ENCODE results near the gene ST8SIA2.
A peak's percentile ranks its signal among the peaks of the same experiment; 100 is the strongest.

Gene ST8SIA2

GRCh38 chr15:92415639-92416297, 22.1 kb downstream of the ST8SIA2 start:
- Histone ChIP-seq H2BK15ac (ENCODE audit: low read length) (no peak overlapping the region), H3K4me1 (ENCODE audit: control insufficient read depth in 2 of 2, insufficient read depth in 1 of 2, low read depth in 1 of 2, low read length in 2 of 2) (peaks cover 12 to 17% of the 10 kb centered on the region in 2 donors), H3K18ac (ENCODE audit: low read length) (no peak overlapping the region), H3K4ac (ENCODE audit: low read length) (no peak overlapping the region), H4K91ac (ENCODE audit: low read depth, low read length, poor library complexity) (no peak overlapping the region), H3K9me3 (replicated peaks in 1 of 2; ENCODE audit: control insufficient read depth in 2 of 2, insufficient read depth in 1 of 2, low read depth in 1 of 2, low read length in 2 of 2) (peaks cover 0 to 12% of the 10 kb centered on the region in 2 donors), H3K4me3 (ENCODE audit: low read length in 2 of 2) (no peak overlapping the region), H3K27ac (replicated peaks; ENCODE audit: low read length) (no peak overlapping the region), H2AK5ac (ENCODE audit: low read depth, low read length) (no peak overlapping the region), H3K4me2 (ENCODE audit: insufficient read depth, low read length, poor library complexity, severe bottlenecking) (no peak overlapping the region), H3K36me3 (replicated peaks in 1 of 2; ENCODE audit: control insufficient read depth in 2 of 2, insufficient read depth in 2 of 2, low read length in 2 of 2) (peaks cover 13 to 66% of the 10 kb centered on the region in 2 donors), H3K27me3 (ENCODE audit: control insufficient read depth in 3 of 3, insufficient read depth in 3 of 3, low read depth in 1 of 3, low read length in 3 of 3) (no peaks in the 10 kb centered on the region), H2BK120ac (ENCODE audit: low read depth, low read length) (no peak overlapping the region), H2BK5ac (ENCODE audit: low read length) (no peak overlapping the region), H2BK12ac (ENCODE audit: low read length) (no peak overlapping the region), H3K23ac (ENCODE audit: low read depth, low read length, poor library complexity) (no peak overlapping the region), H3K14ac (ENCODE audit: low read length) (peak overlapping the region; percentile 28), H3K79me1 (ENCODE audit: low read depth, low read length) (no peaks in the 10 kb centered on the region), H2AFZ (ENCODE audit: low read length) (no peak overlapping the region), H4K8ac (ENCODE audit: low read depth, low read length) (no peak overlapping the region), H3K9ac (ENCODE audit: low read depth, low read length, poor library complexity) (no peak overlapping the region)
- WGBS, 2 donors (ENCODE audit: extremely low coverage in 2 of 2, insufficient read length in 2 of 2, insufficient replicate concordance in 1 of 2) = no CpG with 5 or more reads among the region's 9 CpGs
- no peak for DNase-seq (ENCODE audit: low spot score)

- no peak overlapping the region for H3K4ac ChIP-seq (ENCODE audit: low read length)
- no peak overlapping the region for H4K91ac ChIP-seq (ENCODE audit: low read depth, low read length, poor library complexity)
- no peak overlapping the region for H3K18ac ChIP-seq (ENCODE audit: low read length)
- H2BK120ac ChIP-seq (ENCODE audit: low read depth, low read length) = no peak overlapping the region
- no peak overlapping the region for H3K9ac ChIP-seq (ENCODE audit: low read depth, low read length, poor library complexity)
- no peak overlapping the region for H3K23ac ChIP-seq (ENCODE audit: low read depth, low read length, poor library complexity)
- H2AK5ac ChIP-seq (ENCODE audit: low read depth, low read length) = no peak overlapping the region
- H2AFZ ChIP-seq (ENCODE audit: low read length) = no peak overlapping the region
- H2BK15ac ChIP-seq (ENCODE audit: low read length) = no peak overlapping the region
- peaks cover 0 to 12% of the 10 kb centered on the region in 2 donors for H3K9me3 ChIP-seq (replicated peaks in 1 of 2; ENCODE audit: control insufficient read depth in 2 of 2, insufficient read depth in 1 of 2, low read depth in 1 of 2, low read length in 2 of 2)
- peaks cover 13 to 71% of the 10 kb centered on the region in 2 donors for H3K36me3 ChIP-seq (replicated peaks in 1 of 2; ENCODE audit: control insufficient read depth in 2 of 2, insufficient read depth in 2 of 2, low read length in 2 of 2)
- H4K8ac ChIP-seq (ENCODE audit: low read depth, low read length) = no peak overlapping the region
- no peak for DNase-seq (ENCODE audit: low spot score)
- H3K4me2 ChIP-seq (ENCODE audit: insufficient read depth, low read length, poor library complexity, severe bottlenecking) = no peak overlapping the region
- H2BK12ac ChIP-seq (ENCODE audit: low read length) = no peak overlapping the region
- no peak overlapping the region for H3K4me3 ChIP-seq (ENCODE audit: low read length in 2 of 2)
- peaks cover 12 to 17% of the 10 kb centered on the region in 2 donors for H3K4me1 ChIP-seq (ENCODE audit: control insufficient read depth in 2 of 2, insufficient read depth in 1 of 2, low read depth in 1 of 2, low read length in 2 of 2)
- no CpG with 5 or more reads among the region's 12 CpGs for WGBS, 2 donors (ENCODE audit: extremely low coverage in 2 of 2, insufficient read length in 2 of 2, insufficient replicate concordance in 1 of 2)
- H3K27me3 ChIP-seq (ENCODE audit: control insufficient read depth in 3 of 3, insufficient read depth in 3 of 3, low read depth in 1 of 3, low read length in 3 of 3) = no peaks in the 10 kb centered on the region
- no peaks in the 10 kb centered on the region for H3K79me1 ChIP-seq (ENCODE audit: low read depth, low read length)
- H3K27ac ChIP-seq (replicated peaks; ENCODE audit: low read length) = no peak overlapping the region
- H3K14ac ChIP-seq (ENCODE audit: low read length) = no peak overlapping the region
- H2BK5ac ChIP-seq (ENCODE audit: low read length) = peak overlapping the region; percentile 4
Observed at GRCh38 chr15:92416557-92416956, 22.9 kb downstream of the ST8SIA2 start.

- Histone ChIP-seq H2AK5ac (ENCODE audit: low read depth, low read length) (no peak overlapping the region), H3K9ac (ENCODE audit: low read depth, low read length, poor library complexity) (no peak overlapping the region), H2BK12ac (ENCODE audit: low read length) (no peak overlapping the region), H3K79me1 (ENCODE audit: low read depth, low read length) (peaks cover 2% of the 10 kb centered on the region), H3K4ac (ENCODE audit: low read length) (no peak overlapping the region), H3K14ac (ENCODE audit: low read length) (no peak overlapping the region), H2BK5ac (ENCODE audit: low read length) (no peak overlapping the region), H3K4me3 (ENCODE audit: low read length in 2 of 2) (no peak overlapping the region), H4K8ac (ENCODE audit: low read depth, low read length) (no peak overlapping the region), H2AFZ (ENCODE audit: low read length) (no peak overlapping the region), H2BK120ac (ENCODE audit: low read depth, low read length) (no peak overlapping the region), H3K4me1 (ENCODE audit: control insufficient read depth in 2 of 2, insufficient read depth in 1 of 2, low read depth in 1 of 2, low read length in 2 of 2) (peaks cover 12 to 17% of the 10 kb centered on the region in 2 donors), H3K18ac (ENCODE audit: low read length) (no peak overlapping the region), H3K9me3 (replicated peaks in 1 of 2; ENCODE audit: control insufficient read depth in 2 of 2, insufficient read depth in 1 of 2, low read depth in 1 of 2, low read length in 2 of 2) (peaks cover 0 to 20% of the 10 kb centered on the region in 2 donors), H2BK15ac (ENCODE audit: low read length) (no peak overlapping the region), H3K23ac (ENCODE audit: low read depth, low read length, poor library complexity) (no peak overlapping the region), H3K27ac (replicated peaks; ENCODE audit: low read length) (no peak overlapping the region), H3K4me2 (ENCODE audit: insufficient read depth, low read length, poor library complexity, severe bottlenecking) (no peak overlapping the region), H4K91ac (ENCODE audit: low read depth, low read length, poor library complexity) (no peak overlapping the region), H3K36me3 (replicated peaks in 1 of 2; ENCODE audit: control insufficient read depth in 2 of 2, insufficient read depth in 2 of 2, low read length in 2 of 2) (peaks cover 15 to 83% of the 10 kb centered on the region in 2 donors), H3K27me3 (ENCODE audit: control insufficient read depth in 3 of 3, insufficient read depth in 3 of 3, low read depth in 1 of 3, low read length in 3 of 3) (no peaks in the 10 kb centered on the region)
- no CpG with 5 or more reads among the region's 7 CpGs for WGBS, 2 donors (ENCODE audit: extremely low coverage in 2 of 2, insufficient read length in 2 of 2, insufficient replicate concordance in 1 of 2)
- DNase-seq (ENCODE audit: low spot score) = no peak
Observed at GRCh38 chr15:92417716-92418115, 24.0 kb downstream of the ST8SIA2 start.

- 100% methylated on average over 1 of the region's 7 CpGs; no CpG with 5 or more reads in 1 of the 2 donors for WGBS, 2 donors (ENCODE audit: extremely low coverage in 2 of 2, insufficient read length in 2 of 2, insufficient replicate concordance in 1 of 2)
- Histone ChIP-seq H3K4ac (ENCODE audit: low read length) (no peak overlapping the region), H3K9me3 (replicated peaks in 1 of 2; ENCODE audit: control insufficient read depth in 2 of 2, insufficient read depth in 1 of 2, low read depth in 1 of 2, low read length in 2 of 2) (peaks cover 0 to 20% of the 10 kb centered on the region in 2 donors), H3K4me1 (ENCODE audit: control insufficient read depth in 2 of 2, insufficient read depth in 1 of 2, low read depth in 1 of 2, low read length in 2 of 2) (peaks cover 3 to 10% of the 10 kb centered on the region in 2 donors), H3K36me3 (replicated peaks in 1 of 2; ENCODE audit: control insufficient read depth in 2 of 2, insufficient read depth in 2 of 2, low read length in 2 of 2) (peaks cover 15 to 83% of the 10 kb centered on the region in 2 donors), H2BK5ac (ENCODE audit: low read length) (no peak overlapping the region), H3K18ac (ENCODE audit: low read length) (peak overlapping the region; percentile 44), H2AK5ac (ENCODE audit: low read depth, low read length) (no peak overlapping the region), H3K23ac (ENCODE audit: low read depth, low read length, poor library complexity) (peak overlapping the region; percentile 10), H3K14ac (ENCODE audit: low read length) (no peak overlapping the region), H4K91ac (ENCODE audit: low read depth, low read length, poor library complexity) (no peak overlapping the region), H3K79me1 (ENCODE audit: low read depth, low read length) (peaks cover 2% of the 10 kb centered on the region), H3K4me3 (ENCODE audit: low read length in 2 of 2) (no peak overlapping the region), H2BK15ac (ENCODE audit: low read length) (no peak overlapping the region), H3K9ac (ENCODE audit: low read depth, low read length, poor library complexity) (no peak overlapping the region), H4K8ac (ENCODE audit: low read depth, low read length) (no peak overlapping the region), H3K4me2 (ENCODE audit: insufficient read depth, low read length, poor library complexity, severe bottlenecking) (no peak overlapping the region), H3K27ac (replicated peaks; ENCODE audit: low read length) (no peak overlapping the region), H2BK120ac (ENCODE audit: low read depth, low read length) (no peak overlapping the region), H2AFZ (ENCODE audit: low read length) (no peak overlapping the region), H2BK12ac (ENCODE audit: low read length) (no peak overlapping the region), H3K27me3 (ENCODE audit: control insufficient read depth in 3 of 3, insufficient read depth in 3 of 3, low read depth in 1 of 3, low read length in 3 of 3) (no peaks in the 10 kb centered on the region)
- no peak for DNase-seq (ENCODE audit: low spot score)
Observed at GRCh38 chr15:92418864-92419263, 25.2 kb downstream of the ST8SIA2 start.
